ENCODE measurements around the gene MED9. TPM values are rescaled to one million over a fixed set of nuclear protein-coding genes. Genes with fewer than 3 reads are reported as not detected.
A peak's percentile ranks its signal among the peaks of the same experiment; 100 is the strongest.

MED9 gene
- total and polyA plus RNA-seq, 2 of the 4 experiments (the other 2 are of a cell fraction): 6.1 to 10.1 TPM

- H2BK20ac ChIP-seq (ENCODE audit: low read depth, low read length): no peak overlapping the region
- no TSS peak for BruUV-seq (replicated peaks)
- WGBS, 2 experiments (ENCODE audit: extremely low coverage in 2 of 2, insufficient read length in 1 of 2): no CpG with 5 or more reads among the region's 7 CpGs
These were observed 36.8 kb downstream of the MED9 start for GRCh38 chr17:17513626-17514025.

More at GRCh38 chr17:17513626-17514025, 36.8 kb downstream of the MED9 start:
- DNase-seq (no peak), ATAC-seq (ENCODE audit: low read depth) (no peak)
- Histone ChIP-seq H3K27ac (ENCODE audit: insufficient read depth, low read length) (no peak overlapping the region), H3K9ac (ENCODE audit: low read depth, low read length) (no peak overlapping the region), H2BK5ac (ENCODE audit: low read depth, low read length, poor library complexity, severe bottlenecking) (no peak overlapping the region), H3K4me3 (ENCODE audit: insufficient read depth, low read depth, low read length) (no peak overlapping the region), H3K56ac (ENCODE audit: extremely low read depth, insufficient read depth, low read length) (no peak overlapping the region), H3K4me1 (ENCODE audit: control insufficient read depth, insufficient read depth, low read length) (peaks cover 12% of the 10 kb centered on the region), H4K20me1 (ENCODE audit: insufficient read depth, low read length) (peaks cover 28% of the 10 kb centered on the region), H3K4me2 (ENCODE audit: low read depth, low read length) (no peak overlapping the region), H4K91ac (ENCODE audit: insufficient read depth, low read depth, low read length) (no peak overlapping the region), H3K9me3 (ENCODE audit: control insufficient read depth, insufficient read depth, low read length) (no peaks in the 10 kb centered on the region), H2AK9ac (replicated peaks; ENCODE audit: low read depth, low read length, poor library complexity) (peak overlapping the region; percentile 13), H2AFZ (replicated peaks; ENCODE audit: low read length, poor library complexity) (peak overlapping the region; percentile 44), H3K9me1 (ENCODE audit: insufficient read depth, low read length) (peaks cover 4% of the 10 kb centered on the region; the same call in 1 of the 2 replicates), H3K36me3 (ENCODE audit: control insufficient read depth, insufficient read depth, low read length) (no peaks in the 10 kb centered on the region), H3K79me1 (ENCODE audit: low read depth in 1 of 2, low read length in 2 of 2) (no peaks in the 10 kb centered on the region), H2BK15ac (ENCODE audit: low read depth, low read length) (no peak overlapping the region), H3K4ac (ENCODE audit: low read depth, low read length) (no peak overlapping the region; the same call in 1 of the 2 replicates), H4K5ac (ENCODE audit: low read depth, low read length) (no peak overlapping the region), H3K27me3 (ENCODE audit: control insufficient read depth, insufficient read depth, low read length) (peaks cover 2% of the 10 kb centered on the region; the same call in 1 of the 2 replicates), H2AK5ac (ENCODE audit: low read depth, low read length) (0 out of 2 replicates have a peak overlapping the region, but pooled peaks have one; percentile 33), H2BK120ac (ENCODE audit: low read depth, low read length) (no peak overlapping the region), H3K14ac (replicated peaks; ENCODE audit: low read depth, low read length) (no peak overlapping the region), H3K23ac (ENCODE audit: low read depth, low read length) (no peak overlapping the region), H3K18ac (ENCODE audit: low read depth, low read length) (no peak overlapping the region), H4K8ac (ENCODE audit: low read depth in 2 of 2, low read length in 2 of 2) (no peak overlapping the region)
- in situ Hi-C loops (cut with MboI; ENCODE audit: low sequenced_read_pairs): no loop called here
- no peak for TF ChIP-seq FOS (IDR thresholded peaks at IDR 0.05; ENCODE audit: low read depth, low read length)
- no peak for TF ChIP-seq MAFK (IDR thresholded peaks at IDR 0.05; ENCODE audit: low read depth, low read length)
- TF ChIP-seq CEBPB (IDR thresholded peaks at IDR 0.05; ENCODE audit: low read depth, low read length): no peak
- no peak for TF ChIP-seq BHLHE40 (IDR thresholded peaks at IDR 0.05; ENCODE audit: low read depth, low read length)
- TF ChIP-seq RCOR1 (IDR thresholded peaks at IDR 0.05; ENCODE audit: insufficient replicate concordance, low read length): no peak
- no peak for TF ChIP-seq RFX5 (IDR thresholded peaks at IDR 0.05; ENCODE audit: low read depth, low read length)
- no peak for TF ChIP-seq SMC3 (IDR thresholded peaks at IDR 0.05; ENCODE audit: low read depth, low read length)
- TF ChIP-seq RAD21 (IDR thresholded peaks at IDR 0.05; ENCODE audit: low read length): no peak
- no peak for TF ChIP-seq MXI1 (IDR thresholded peaks at IDR 0.05; ENCODE audit: borderline replicate concordance, low read depth, low read length)
- TF ChIP-seq ELK1 (IDR thresholded peaks at IDR 0.05; ENCODE audit: borderline replicate concordance, low read depth, low read length): no peak
- TF ChIP-seq MAZ (IDR thresholded peaks at IDR 0.05; ENCODE audit: borderline replicate concordance, low read depth, low read length): no peak
- TF ChIP-seq NFE2L2 (IDR thresholded peaks at IDR 0.05; ENCODE audit: low read depth, low read length): no peak
- TF ChIP-seq USF2 (IDR thresholded peaks at IDR 0.05; ENCODE audit: low read depth, low read length): no peak
- no peak for TF ChIP-seq POLR2A (IDR thresholded peaks at IDR 0.05; ENCODE audit: low read depth, low read length)
- no peak for TF ChIP-seq CHD1 (IDR thresholded peaks at IDR 0.05; ENCODE audit: low read depth, low read length)
- POLR2A ChIA-PET (ENCODE audit: unreplicated experiment): no interaction called here
- dilution Hi-C loops (cut with HindIII; ENCODE audit: low sequenced_read_pairs, unreplicated experiment): no loop called here
- CTCF ChIA-PET: no interaction called here
- intact Hi-C loops (cut with micrococcal nuclease): no loop called here
